PC-3 (cell line): Measurements from ENCODE around the gene COMMD10. TPM values are rescaled to one million over a fixed set of nuclear protein-coding genes. Genes with fewer than 3 reads are reported as not detected.

Source experiments
- ATAC-seq: fragments of 200-7000 bp; cut with Tn5 transposase; 2 replicates; pipeline ENCODE4 v1.9.1; 2020; ENCODE audit warnings: mild to moderate bottlenecking, moderate library complexity
- BruUV-seq: library from RNA; stranded (reverse); fragments of 400-500 nt; replicated peaks from 2 replicates; lab custom pipeline; 2021; lab: Mats Ljungman, UMichigan
- CTCF ChIA-PET: fragments of 300-600 bp; sonication (Branson Sonifier 250); formaldehyde crosslinking; loops from one replicate; lab custom pipeline; 2022; ENCODE audit warnings: antibody characterized with exemption; lab: Charles Lee
- POLR2A ChIA-PET: fragments of 300-600 bp; sonication (Branson Sonifier 250); formaldehyde crosslinking; loops from one replicate; lab custom pipeline; 2022; ENCODE audit warnings: antibody characterized with exemption; ENCODE audit not compliant: unreplicated experiment; lab: Charles Lee
- DNase-seq: peaks from one replicate; pipeline ENCODE4 v3.0.0-alpha.2; 2015
- H2AFZ ChIP-seq: fragments of 300-600 bp; sonication (generic); 2 replicates; pipeline ENCODE4 v1.6.0; 2016; ENCODE audit warnings: antibody characterized with exemption, low read length
- H3F3A ChIP-seq: fragments of 300-600 bp; sonication (generic); one replicate; pipeline ENCODE4 v1.6.0; 2017; ENCODE audit warnings: antibody characterized with exemption, low read length, control low read depth, mild to moderate bottlenecking; ENCODE audit not compliant: unreplicated experiment
- H3K27ac ChIP-seq: fragments of 300-600 bp; sonication (generic); 2 replicates; pipeline ENCODE4 v1.5.1; 2016; ENCODE audit warnings: mild to moderate bottlenecking, low read length
- H3K27me3 ChIP-seq: fragments of 300-600 bp; sonication (generic); 2 replicates; pipeline ENCODE4 v1.6.1; 2016; ENCODE audit warnings: low read length, mixed read lengths
- H3K36me3 ChIP-seq: fragments of 300-600 bp; sonication (generic); 2 replicates; pipeline ENCODE4 v1.6.1; 2016; ENCODE audit warnings: low read depth, mixed run types, low read length, mixed read lengths
- H3K4me1 ChIP-seq: fragments of 300-600 bp; sonication (generic); 2 replicates; pipeline ENCODE4 v1.5.1; 2016; ENCODE audit warnings: low read length; ENCODE audit not compliant: insufficient read depth
- H3K4me2 ChIP-seq: fragments of 300-600 bp; sonication (generic); 2 replicates; pipeline ENCODE4 v1.6.0; 2016; ENCODE audit warnings: low read length
- H3K4me3 ChIP-seq: fragments of 300-600 bp; sonication (generic); 2 replicates; pipeline ENCODE4 v1.5.1; 2016; ENCODE audit warnings: mild to moderate bottlenecking, low read length, mixed read lengths
- H3K79me2 ChIP-seq: fragments of 300-600 bp; sonication (generic); 2 replicates; pipeline ENCODE4 v1.6.1; 2017; ENCODE audit warnings: low read length, mixed read lengths
- H3K9ac ChIP-seq: fragments of 300-600 bp; sonication (generic); 2 replicates; pipeline ENCODE4 v1.6.0; 2016; ENCODE audit warnings: mild to moderate bottlenecking, low read length
- H3K9me2 ChIP-seq: fragments of 300-600 bp; sonication (generic); replicated peaks from 2 replicates; pipeline ENCODE4 v1.6.1; 2016; ENCODE audit warnings: mixed run types, low read length, mixed read lengths
- H3K9me3 ChIP-seq: fragments of 300-600 bp; sonication (generic); 2 replicates; pipeline ENCODE4 v1.6.1; 2016; ENCODE audit warnings: low read length, mixed read lengths
- H4K20me1 ChIP-seq: fragments of 300-600 bp; sonication (generic); 2 replicates; pipeline ENCODE4 v1.6.1; 2016; ENCODE audit warnings: low read length, mixed read lengths
- CTCF ChIP-seq: fragments of 300-600 bp; sonication (generic); conservative IDR thresholded peaks from 2 replicates; pipeline ENCODE4 v1.5.1; 2017; ENCODE audit warnings: antibody characterized with exemption, low read depth, mild to moderate bottlenecking, low read length
- EZH2 ChIP-seq: fragments of 300-600 bp; sonication (generic); IDR thresholded peaks from one replicate; pipeline ENCODE4 v1.6.1; 2017; ENCODE audit warnings: antibody characterized with exemption, mild to moderate bottlenecking, low read length; ENCODE audit not compliant: unreplicated experiment
- EZH2phosphoT487 ChIP-seq: fragments of 300-600 bp; sonication (generic); IDR thresholded peaks from 2 replicates; pipeline ENCODE4 v1.6.1; 2018; ENCODE audit warnings: mild to moderate bottlenecking, antibody characterized with exemption, low read length, borderline replicate concordance
- intact Hi-C: fragments of 100-400 bp; cut with micrococcal nuclease; formaldehyde crosslinking; loops from 2 replicates; pipeline ENCODE4 v1.9.0; 2023
- total RNA-seq: library from RNA; depleted of rRNA; stranded (reverse); fragments of >200 nt; gene quantifications from 2 replicates; pipeline ENCODE4 v1.2.3, GENCODE V29; 2014

COMMD10 gene
- total RNA-seq, 1 experiment from 2014 or later = 17.7 TPM

DNA sequence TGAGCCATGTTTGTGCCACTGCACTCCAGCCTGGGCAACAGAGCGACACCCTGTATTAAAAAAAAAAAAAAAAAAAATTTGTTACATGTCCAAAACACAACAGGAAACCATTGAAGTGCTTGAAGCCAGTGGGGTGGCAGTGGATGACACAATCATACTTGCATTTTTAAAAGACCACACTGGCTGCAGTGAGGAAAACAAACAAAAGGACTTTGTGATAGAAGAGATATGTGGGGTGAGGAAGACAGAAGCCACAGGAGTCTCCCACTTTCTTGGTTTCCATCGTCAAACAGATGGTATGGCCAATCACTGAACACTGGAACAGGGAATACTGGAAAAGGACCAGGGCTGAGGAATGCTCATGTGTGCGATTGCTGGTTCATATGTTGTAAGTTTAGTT, 20.9 kb upstream of the COMMD10 start:
- H3K9me3 ChIP-seq = no peaks in the 10 kb centered on the region
- no peak overlapping the region for H3K4me2 ChIP-seq
- no peak overlapping the region for H3K27ac ChIP-seq
- no peak overlapping the region for H3K4me3 ChIP-seq
- no peaks in the 10 kb centered on the region for H3K9me2 ChIP-seq
- intact Hi-C loops = no loop called here
- no peak for ATAC-seq
- no peak overlapping the region for H3K9ac ChIP-seq
- no peaks in the 10 kb centered on the region for H3K36me3 ChIP-seq
- ChIA-PET CTCF (no interaction called here), POLR2A (no interaction called here)
- no peak for TF ChIP-seq EZH2phosphoT487
- no peak for TF ChIP-seq CTCF
- no peak for TF ChIP-seq EZH2
- H3K79me2 ChIP-seq = no peaks in the 10 kb centered on the region
- H3F3A ChIP-seq = no peaks in the 10 kb centered on the region
- H3K27me3 ChIP-seq = no peaks in the 10 kb centered on the region
- no peaks in the 10 kb centered on the region for H4K20me1 ChIP-seq
- H2AFZ ChIP-seq = no peak overlapping the region
- no peaks in the 10 kb centered on the region for H3K4me1 ChIP-seq
- no peak for DNase-seq
- BruUV-seq = no TSS peak

- Histone ChIP-seq H3K9me2 (no peaks in the 10 kb centered on the region), H3K27me3 (no peaks in the 10 kb centered on the region), H3K9me3 (no peaks in the 10 kb centered on the region), H4K20me1 (no peaks in the 10 kb centered on the region), H3K4me2 (no peak overlapping the region), H3F3A (no peaks in the 10 kb centered on the region), H3K27ac (no peak overlapping the region), H3K4me1 (no peaks in the 10 kb centered on the region), H3K4me3 (no peak overlapping the region), H2AFZ (no peak overlapping the region), H3K79me2 (no peaks in the 10 kb centered on the region), H3K9ac (no peak overlapping the region), H3K36me3 (no peaks in the 10 kb centered on the region)
- ChIA-PET CTCF (no interaction called here), POLR2A (no interaction called here)
- DNase-seq = peak; percentile 61
- ATAC-seq = peak; percentile 45; the same call in 1 of the 2 replicates
- TF ChIP-seq CTCF (peak; percentile 84), EZH2 (no peak)
- no TSS peak for BruUV-seq
- intact Hi-C loops = loop anchor here (1.0 to 2.0 kb wide), 4 partner anchors 36 to 434 kb away; partner anchors contain the start of genes AP3S1, ARL14EPL and ATG12
Observed at GRCh38 chr5:116068028-116068632, 16.7 kb upstream of the COMMD10 start.

GRCh38 chr5:116071211-116071610, 13.6 kb upstream of the COMMD10 start:
- CTCF ChIA-PET = no interaction called here
- H3K4me2 ChIP-seq = no peak overlapping the region
- no peaks in the 10 kb centered on the region for H3K79me2 ChIP-seq
- no peak for DNase-seq
- no peak overlapping the region for H3K9ac ChIP-seq
- H3K27me3 ChIP-seq = no peaks in the 10 kb centered on the region
- H3K27ac ChIP-seq = no peak overlapping the region
- ATAC-seq = no peak
- H3K36me3 ChIP-seq = no peaks in the 10 kb centered on the region
- H3K4me1 ChIP-seq = no peaks in the 10 kb centered on the region
- H3K9me3 ChIP-seq = no peaks in the 10 kb centered on the region
- no peak for TF ChIP-seq CTCF
- TF ChIP-seq EZH2 = no peak
- TF ChIP-seq EZH2phosphoT487 = no peak
- H3K9me2 ChIP-seq = no peaks in the 10 kb centered on the region
- intact Hi-C loops = no loop called here
- H4K20me1 ChIP-seq = no peaks in the 10 kb centered on the region
- no peaks in the 10 kb centered on the region for H3F3A ChIP-seq
- no TSS peak for BruUV-seq
- POLR2A ChIA-PET = no interaction called here
- no peak overlapping the region for H3K4me3 ChIP-seq
- H2AFZ ChIP-seq = no peak overlapping the region
